Stomach (tissue), 9 donors: ENCODE measurements around the gene ROCK2. TPM values are rescaled to one million over a fixed set of nuclear protein-coding genes. Genes with fewer than 3 reads are reported as not detected.

Source experiments
- DNase-seq, 2 donors: peaks; one replicate each; pipeline versions ENCODE4 v3.0.0 to v3.0.0-alpha.2; 2013 to 2019
- H3K27ac ChIP-seq, 5 donors: fragments of 200-600 bp in 4 of 5; sonication (generic) in 4 of 5; one replicate each; pipeline ENCODE4 v1.5.1; 2013 to 2019; ENCODE audit warnings: mild to moderate bottlenecking in 1 of 5, moderate library complexity in 1 of 5
- H3K27me3 ChIP-seq, 3 donors: fragments of 200-600 bp; sonication (generic); one replicate each; pipeline ENCODE4 v1.5.1; 2017 to 2019; ENCODE audit warnings: mixed run types in 1 of 3
- H3K36me3 ChIP-seq, 4 donors: fragments of 200-600 bp; sonication (generic); 1 replicate in 3 of 4; 2 replicates in 1 of 4; pipeline ENCODE4 v1.5.1; 2016 to 2019
- H3K4me1 ChIP-seq, 4 donors: fragments of 200-600 bp; sonication (generic); one replicate each; pipeline ENCODE4 v1.5.1; 2016 to 2019
- H3K4me3 ChIP-seq, 4 donors: fragments of 200-600 bp; sonication (generic) in 3 of 4; one replicate each; pipeline ENCODE4 v1.5.1; 2016 to 2019; ENCODE audit warnings: mild to moderate bottlenecking in 1 of 4
- H3K9me3 ChIP-seq, 4 donors: fragments of 200-600 bp; sonication (generic); one replicate each; pipeline ENCODE4 v1.5.1; 2016 to 2019
- EP300 ChIP-seq: sonication (generic); formaldehyde crosslinking; IDR thresholded peaks from one replicate; pipeline ENCODE4 v1.6.1; 2017; ENCODE audit warnings: antibody characterized with exemption
- POLR2A ChIP-seq, 4 donors: fragments of 450-650 bp; IDR thresholded peaks; one replicate each; pipeline ENCODE4 v1.6.1; 2016; ENCODE audit warnings: antibody characterized with exemption in 4 of 4, control low read depth in 2 of 4, mild to moderate bottlenecking in 1 of 4, moderate library complexity in 1 of 4
- POLR2AphosphoS5 ChIP-seq, 3 donors: sonication (generic); formaldehyde crosslinking; IDR thresholded peaks; one replicate each; pipeline ENCODE4 v1.6.1; 2016; ENCODE audit warnings: antibody characterized with exemption in 3 of 3
- WGBS, 5 donors: extraction: QIAGEN DNeasy Blood & Tissue Kit in 3 of 5; methylation state at CpG; one replicate each; pipeline versions ENCODE4 v1.1.5 to v1.1.7; 2013 to 2018; 5-methylcytosine and 5-hydroxymethylcytosine counted together
- intact Hi-C: fragments of 100-400 bp; cut with DNase I; formaldehyde crosslinking; loops from one replicate; pipeline ENCODE4 v1.15.1; 2023; ENCODE audit warnings: low total_unique reads
- polyA plus RNA-seq, 3 donors: library from polyadenylated mRNA; stranded (reverse); fragments of 200-250 nt; gene quantifications; one replicate each; pipeline ENCODE4 v1.2.3, GENCODE V29; 2013
- total RNA-seq, 5 donors: library from RNA; depleted of rRNA; stranded (reverse); fragments of >200 nt; gene quantifications; one replicate each; pipeline versions ENCODE4 v1.1.0 to v1.2.3, GENCODE V29; 2014 to 2016
- TF ChIP-seq, protein P1 (sequence below), 7 experiments: fragments of 450-650 bp in 4 of 7; fragments of 200-600 bp in 3 of 7; sonication (generic) in 3 of 7; IDR thresholded peaks; one replicate each; pipeline ENCODE4 v1.5.1; 2016 to 2019; ENCODE audit warnings: antibody characterized with exemption in 7 of 7, control low read depth in 2 of 7, mild to moderate bottlenecking in 1 of 7
- donor health status: healthy with polysubstance abuse.
- donor health status: Bipolar disorder and iron deficiency.
- donor health status: healthy.

ROCK2 gene
- total and polyA plus RNA-seq, 8 donors: 5.6 to 113 (median 35.9) TPM

- Histone ChIP-seq H3K4me1 (no peaks in the 10 kb centered on the region), H3K27ac (no peak overlapping the region), H3K36me3 (no peaks in the 10 kb centered on the region), H3K9me3 (no peaks in the 10 kb centered on the region), H3K4me3 (no peak overlapping the region), H3K27me3 (peaks cover 0 to 5% (median 0%) of the 10 kb centered on the region in 3 donors)
- TF ChIP-seq POLR2A (IDR thresholded peaks at IDR 0.05): no peak
- TF ChIP-seq, protein P1, sequence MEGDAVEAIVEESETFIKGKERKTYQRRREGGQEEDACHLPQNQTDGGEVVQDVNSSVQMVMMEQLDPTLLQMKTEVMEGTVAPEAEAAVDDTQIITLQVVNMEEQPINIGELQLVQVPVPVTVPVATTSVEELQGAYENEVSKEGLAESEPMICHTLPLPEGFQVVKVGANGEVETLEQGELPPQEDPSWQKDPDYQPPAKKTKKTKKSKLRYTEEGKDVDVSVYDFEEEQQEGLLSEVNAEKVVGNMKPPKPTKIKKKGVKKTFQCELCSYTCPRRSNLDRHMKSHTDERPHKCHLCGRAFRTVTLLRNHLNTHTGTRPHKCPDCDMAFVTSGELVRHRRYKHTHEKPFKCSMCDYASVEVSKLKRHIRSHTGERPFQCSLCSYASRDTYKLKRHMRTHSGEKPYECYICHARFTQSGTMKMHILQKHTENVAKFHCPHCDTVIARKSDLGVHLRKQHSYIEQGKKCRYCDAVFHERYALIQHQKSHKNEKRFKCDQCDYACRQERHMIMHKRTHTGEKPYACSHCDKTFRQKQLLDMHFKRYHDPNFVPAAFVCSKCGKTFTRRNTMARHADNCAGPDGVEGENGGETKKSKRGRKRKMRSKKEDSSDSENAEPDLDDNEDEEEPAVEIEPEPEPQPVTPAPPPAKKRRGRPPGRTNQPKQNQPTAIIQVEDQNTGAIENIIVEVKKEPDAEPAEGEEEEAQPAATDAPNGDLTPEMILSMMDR (IDR thresholded peaks at IDR 0.05): no peak
- TF ChIP-seq EP300: no peak
- TF ChIP-seq POLR2AphosphoS5 (IDR thresholded peaks at IDR 0.05): no peak
- intact Hi-C loops: no loop called here
- 87 to 92% (median 89%) methylated on average over 3 of the region's 3 CpGs for WGBS, 5 donors
- DNase-seq: no peak
Measured at GRCh38 chr2:11146076-11146475, 198.4 kb downstream of the ROCK2 start.

DNA sequence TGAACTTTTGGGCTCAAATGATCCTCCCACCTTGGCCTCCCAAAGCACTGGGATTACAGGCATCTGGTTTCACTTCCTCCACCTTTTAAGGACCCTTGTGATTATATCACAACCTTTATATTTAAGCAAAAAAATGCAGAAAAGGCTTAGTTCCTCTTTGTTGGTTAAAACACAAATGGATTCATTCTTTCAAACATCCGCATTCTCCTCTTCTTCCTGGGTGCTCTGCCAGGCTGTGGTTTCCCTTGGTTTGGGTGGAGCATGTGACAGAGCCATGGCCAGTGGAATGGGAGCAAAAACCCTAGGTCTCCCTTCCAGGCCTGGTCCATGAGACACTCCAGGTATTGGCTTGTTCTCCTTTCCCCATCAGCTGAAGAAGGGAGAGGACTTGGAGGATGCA is 199.1 kb downstream of the ROCK2 start:
- peaks cover 0 to 5% (median 0%) of the 10 kb centered on the region in 3 donors for H3K27me3 ChIP-seq
- no peak for TF ChIP-seq EP300
- TF ChIP-seq, protein P1 (IDR thresholded peaks at IDR 0.05): no peak
- H3K9me3 ChIP-seq: no peaks in the 10 kb centered on the region
- intact Hi-C loops: no loop called here
- WGBS, 5 donors: 61 to 94% (median 87%) methylated on average over 1 of the region's 1 CpG
- no peak overlapping the region for H3K4me3 ChIP-seq
- DNase-seq: no peak
- H3K4me1 ChIP-seq: no peaks in the 10 kb centered on the region
- no peak overlapping the region for H3K27ac ChIP-seq
- H3K36me3 ChIP-seq: no peaks in the 10 kb centered on the region

DNA sequence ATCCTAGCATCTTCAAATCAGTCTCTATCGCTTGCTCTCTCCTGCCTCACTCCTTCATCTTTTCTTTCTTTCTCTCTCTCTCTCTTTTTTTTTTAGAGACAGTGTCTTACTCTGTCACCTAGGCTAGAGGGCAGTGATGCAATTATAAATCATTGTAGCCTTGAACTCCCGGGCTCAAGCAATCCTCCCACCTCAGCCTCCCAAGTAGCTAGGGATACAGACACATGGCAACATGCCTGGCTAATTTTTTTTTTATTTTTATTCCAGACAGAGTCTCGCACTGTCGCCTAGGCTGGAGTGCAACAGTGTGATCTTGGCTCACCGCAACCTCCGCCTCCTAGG is 199.7 kb downstream of the ROCK2 start:
- H3K4me3 ChIP-seq: no peak overlapping the region
- no peaks in the 10 kb centered on the region for H3K4me1 ChIP-seq
- H3K27me3 ChIP-seq: peaks cover 0 to 5% (median 0%) of the 10 kb centered on the region in 3 donors
- no peak for TF ChIP-seq POLR2AphosphoS5 (IDR thresholded peaks at IDR 0.05)
- no peak for TF ChIP-seq EP300
- no peak for TF ChIP-seq POLR2A (IDR thresholded peaks at IDR 0.05)
- TF ChIP-seq, protein P1 (IDR thresholded peaks at IDR 0.05): no peak
- WGBS, 5 donors: 87 to 95% (median 89%) methylated on average over 6 of the region's 6 CpGs
- H3K36me3 ChIP-seq: no peaks in the 10 kb centered on the region
- DNase-seq: no peak
- intact Hi-C loops: no loop called here
- H3K9me3 ChIP-seq: no peaks in the 10 kb centered on the region
- H3K27ac ChIP-seq: no peak overlapping the region

GRCh38 chr2:11144077-11144737 is 200.2 kb downstream of the ROCK2 start:
- no peak for DNase-seq
- no peak overlapping the region for H3K4me3 ChIP-seq
- intact Hi-C loops: no loop called here
- no peak for TF ChIP-seq EP300
- no peak for TF ChIP-seq POLR2AphosphoS5 (IDR thresholded peaks at IDR 0.05)
- no peak for TF ChIP-seq POLR2A (IDR thresholded peaks at IDR 0.05)
- TF ChIP-seq, protein P1 (IDR thresholded peaks at IDR 0.05): no peak
- no peaks in the 10 kb centered on the region for H3K9me3 ChIP-seq
- H3K27me3 ChIP-seq: peaks cover 0 to 5% (median 0%) of the 10 kb centered on the region in 3 donors
- H3K4me1 ChIP-seq: no peaks in the 10 kb centered on the region
- 80 to 96% (median 81%) methylated on average over 4 to 7 of the region's 7 CpGs for WGBS, 5 donors
- H3K27ac ChIP-seq: no peak overlapping the region
- no peaks in the 10 kb centered on the region for H3K36me3 ChIP-seq
